ENCODE measurements around the gene C10orf105.

- TF ChIP-seq, protein P1, sequence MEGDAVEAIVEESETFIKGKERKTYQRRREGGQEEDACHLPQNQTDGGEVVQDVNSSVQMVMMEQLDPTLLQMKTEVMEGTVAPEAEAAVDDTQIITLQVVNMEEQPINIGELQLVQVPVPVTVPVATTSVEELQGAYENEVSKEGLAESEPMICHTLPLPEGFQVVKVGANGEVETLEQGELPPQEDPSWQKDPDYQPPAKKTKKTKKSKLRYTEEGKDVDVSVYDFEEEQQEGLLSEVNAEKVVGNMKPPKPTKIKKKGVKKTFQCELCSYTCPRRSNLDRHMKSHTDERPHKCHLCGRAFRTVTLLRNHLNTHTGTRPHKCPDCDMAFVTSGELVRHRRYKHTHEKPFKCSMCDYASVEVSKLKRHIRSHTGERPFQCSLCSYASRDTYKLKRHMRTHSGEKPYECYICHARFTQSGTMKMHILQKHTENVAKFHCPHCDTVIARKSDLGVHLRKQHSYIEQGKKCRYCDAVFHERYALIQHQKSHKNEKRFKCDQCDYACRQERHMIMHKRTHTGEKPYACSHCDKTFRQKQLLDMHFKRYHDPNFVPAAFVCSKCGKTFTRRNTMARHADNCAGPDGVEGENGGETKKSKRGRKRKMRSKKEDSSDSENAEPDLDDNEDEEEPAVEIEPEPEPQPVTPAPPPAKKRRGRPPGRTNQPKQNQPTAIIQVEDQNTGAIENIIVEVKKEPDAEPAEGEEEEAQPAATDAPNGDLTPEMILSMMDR (IDR thresholded peaks at IDR 0.05), result no peak
- TF ChIP-seq POLR2A (IDR thresholded peaks at IDR 0.05), result no peak
Measured at GRCh38 chr10:71692598-71693306, 26.8 kb downstream of the C10orf105 start.

All from uterus (tissue), 2 donors.